ENCODE data around the gene CGB2.
"Not testable (repeated sequence)": the region's sequence is repeated elsewhere in the genome, so short reads cannot be mapped to it uniquely, and the experiment has no call there.

The CGB2 gene

DNA sequence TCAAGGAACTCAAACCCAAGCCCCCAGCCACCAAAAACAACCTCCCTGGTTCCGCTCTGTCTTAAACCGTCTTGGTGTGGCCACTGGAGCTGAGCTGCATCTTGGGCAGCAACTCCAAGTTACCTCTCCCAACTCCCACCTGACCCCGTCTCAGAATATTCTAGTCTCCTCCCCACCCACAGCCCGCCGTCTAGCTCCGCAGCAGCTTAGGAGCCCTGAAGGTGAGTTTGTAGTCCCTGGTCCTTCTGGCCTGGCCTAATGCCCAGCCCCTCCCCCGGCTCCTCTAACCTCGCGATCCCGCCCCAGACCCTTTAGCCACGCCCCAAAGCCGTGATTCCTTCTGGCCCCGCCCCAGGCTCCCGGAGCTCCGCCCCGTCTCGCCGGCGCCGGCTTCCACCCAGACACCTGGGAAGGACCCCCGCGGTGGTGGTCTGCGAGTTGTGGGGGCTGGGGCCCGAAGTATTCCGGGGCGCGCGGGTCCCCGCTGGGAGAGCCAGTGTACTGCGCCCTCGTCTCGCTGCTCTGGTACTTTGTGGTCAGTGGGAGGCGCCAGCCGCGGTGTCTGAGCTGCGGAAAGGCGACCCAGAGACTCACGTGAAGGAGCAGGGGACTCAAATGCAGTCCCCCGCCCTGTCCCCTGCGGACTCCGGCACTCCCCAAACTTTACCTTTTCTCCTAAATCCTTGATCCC, 12.3 kb upstream of the CGB2 start:
- WGBS, 2 experiments: 72% methylated on average over 41 of the region's 41 CpGs
- Histone ChIP-seq H3K36me3 (ENCODE audit: control insufficient read depth, insufficient read depth, low read length) (no peaks in the 10 kb centered on the region), H3K9me3 (ENCODE audit: control insufficient read depth, low read length) (no peaks in the 10 kb centered on the region), H3K4me3 (ENCODE audit: insufficient read depth, low read depth, low read length) (no peak overlapping the region), H3K27ac (ENCODE audit: insufficient read depth, low read depth, low read length, poor library complexity, severe bottlenecking) (no peak overlapping the region), H3K4me1 (ENCODE audit: control insufficient read depth, insufficient read depth, low read length) (no peaks in the 10 kb centered on the region), H3K27me3 (ENCODE audit: control insufficient read depth, insufficient read depth, low read length, poor library complexity, severe bottlenecking) (peaks cover 29% of the 10 kb centered on the region)

DNA sequence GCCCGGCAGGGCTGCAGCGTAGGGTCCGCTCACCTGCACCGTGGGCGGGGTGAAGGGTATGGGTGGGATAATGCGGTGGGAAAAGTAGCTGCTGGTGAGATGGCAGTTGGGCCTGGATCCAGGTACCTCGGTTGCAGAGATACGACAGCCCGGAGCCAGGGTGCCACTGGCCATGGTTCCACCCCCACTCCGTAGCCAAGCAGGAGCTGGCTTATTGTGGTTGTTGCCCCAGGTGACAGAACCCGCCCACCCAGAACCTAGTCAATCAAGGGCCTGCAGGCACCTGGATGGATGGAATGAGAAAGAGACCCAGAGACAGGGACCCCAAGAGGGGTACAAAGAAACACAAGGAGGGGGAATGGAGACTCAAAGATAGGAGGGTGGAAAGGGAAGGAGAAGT, 11.3 kb upstream of the CGB2 start:
- Histone ChIP-seq H3K4me3 (ENCODE audit: insufficient read depth, low read depth, low read length) (no peak overlapping the region), H3K9me3 (ENCODE audit: control insufficient read depth, low read length) (no peaks in the 10 kb centered on the region), H3K27ac (ENCODE audit: insufficient read depth, low read depth, low read length, poor library complexity, severe bottlenecking) (no peak overlapping the region), H3K36me3 (ENCODE audit: control insufficient read depth, insufficient read depth, low read length) (no peaks in the 10 kb centered on the region), H3K27me3 (ENCODE audit: control insufficient read depth, insufficient read depth, low read length, poor library complexity, severe bottlenecking) (peaks cover 29% of the 10 kb centered on the region), H3K4me1 (ENCODE audit: control insufficient read depth, insufficient read depth, low read length) (no peaks in the 10 kb centered on the region)
- WGBS, 2 experiments: 83 to 86% methylated on average over 11 of the region's 11 CpGs

DNA sequence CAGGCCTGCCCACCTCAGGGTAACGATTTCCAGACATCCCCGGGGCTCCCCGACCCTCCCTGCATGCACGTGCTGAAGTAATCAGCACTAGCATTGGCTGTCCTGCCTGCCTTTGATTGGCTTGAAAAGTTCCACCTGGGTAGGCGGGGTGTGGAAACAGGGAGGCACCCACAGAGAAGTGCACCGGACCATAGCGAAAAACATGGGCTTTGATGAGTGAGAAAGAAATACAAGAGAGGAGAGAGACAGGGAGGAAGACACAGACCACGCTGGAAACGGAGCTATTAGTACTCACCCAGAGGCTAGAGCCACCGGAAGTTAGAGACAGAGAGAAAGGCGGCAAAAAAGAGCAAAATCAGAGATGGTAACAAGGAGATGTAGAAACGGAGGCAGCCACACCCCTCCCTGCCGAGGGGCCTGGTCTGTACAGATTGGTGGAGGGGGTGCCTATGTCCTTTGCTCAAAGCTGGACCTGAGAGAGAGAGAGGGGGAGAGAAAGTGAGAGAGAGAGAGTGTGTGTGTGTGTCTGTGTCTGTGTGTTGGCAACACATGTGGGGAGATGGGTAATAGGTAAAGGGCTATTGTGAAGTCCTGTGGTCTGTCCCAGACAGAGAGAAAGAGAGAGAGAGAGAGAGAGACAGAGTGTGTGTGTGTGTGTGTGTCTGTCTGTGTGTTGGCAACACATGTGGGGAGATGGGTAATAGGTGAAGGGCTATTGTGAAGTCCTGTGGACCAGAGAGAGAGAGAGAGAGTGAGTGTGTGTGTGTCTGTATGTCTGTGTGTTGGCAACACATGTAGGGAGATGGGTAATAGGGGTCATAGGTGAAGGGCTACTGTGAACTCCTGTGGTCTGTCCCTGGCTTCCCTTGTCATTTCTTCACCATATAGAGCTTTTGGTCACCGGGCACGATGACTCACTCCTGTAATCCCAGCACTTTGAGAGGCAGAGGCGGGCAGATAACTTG, 10.5 kb upstream of the CGB2 start:
- Histone ChIP-seq H3K9me3 (ENCODE audit: control insufficient read depth, low read length) (no peaks in the 10 kb centered on the region), H3K36me3 (ENCODE audit: control insufficient read depth, insufficient read depth, low read length) (no peaks in the 10 kb centered on the region), H3K4me1 (ENCODE audit: control insufficient read depth, insufficient read depth, low read length) (no peaks in the 10 kb centered on the region), H3K27ac (ENCODE audit: insufficient read depth, low read depth, low read length, poor library complexity, severe bottlenecking) (no peak overlapping the region), H3K4me3 (ENCODE audit: insufficient read depth, low read depth, low read length) (no peak overlapping the region), H3K27me3 (ENCODE audit: control insufficient read depth, insufficient read depth, low read length, poor library complexity, severe bottlenecking) (peaks cover 29% of the 10 kb centered on the region)
- WGBS, 2 experiments: 67 to 68% methylated on average over 16 of the region's 16 CpGs

DNA sequence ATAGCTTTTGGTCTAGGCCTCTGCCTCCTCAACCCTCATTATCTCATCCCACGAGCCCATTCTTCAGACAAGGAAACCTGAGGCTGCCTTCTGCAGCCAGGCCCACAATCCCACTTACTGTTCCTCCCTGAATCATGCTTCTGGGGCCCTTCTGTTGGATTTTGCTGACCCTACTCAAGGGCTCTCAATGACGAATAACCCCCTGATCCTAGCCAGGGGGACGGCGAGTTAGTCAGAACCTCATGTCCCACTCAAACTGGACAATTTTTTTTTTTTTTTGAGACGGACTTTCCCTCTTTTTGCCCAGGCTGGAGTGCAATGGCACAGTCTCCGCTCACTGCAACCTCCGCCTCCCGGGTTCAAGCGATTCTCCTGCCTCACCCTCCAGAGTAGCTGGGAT, 9.6 kb upstream of the CGB2 start:
- Histone ChIP-seq H3K4me3 (ENCODE audit: insufficient read depth, low read depth, low read length) (no peak overlapping the region), H3K4me1 (ENCODE audit: control insufficient read depth, insufficient read depth, low read length) (no peaks in the 10 kb centered on the region), H3K9me3 (ENCODE audit: control insufficient read depth, low read length) (no peaks in the 10 kb centered on the region), H3K27me3 (ENCODE audit: control insufficient read depth, insufficient read depth, low read length, poor library complexity, severe bottlenecking) (peaks cover 29% of the 10 kb centered on the region), H3K27ac (ENCODE audit: insufficient read depth, low read depth, low read length, poor library complexity, severe bottlenecking) (no peak overlapping the region), H3K36me3 (ENCODE audit: control insufficient read depth, insufficient read depth, low read length) (no peaks in the 10 kb centered on the region)
- WGBS, 2 experiments: 89 to 92% methylated on average over 9 of the region's 9 CpGs

DNA sequence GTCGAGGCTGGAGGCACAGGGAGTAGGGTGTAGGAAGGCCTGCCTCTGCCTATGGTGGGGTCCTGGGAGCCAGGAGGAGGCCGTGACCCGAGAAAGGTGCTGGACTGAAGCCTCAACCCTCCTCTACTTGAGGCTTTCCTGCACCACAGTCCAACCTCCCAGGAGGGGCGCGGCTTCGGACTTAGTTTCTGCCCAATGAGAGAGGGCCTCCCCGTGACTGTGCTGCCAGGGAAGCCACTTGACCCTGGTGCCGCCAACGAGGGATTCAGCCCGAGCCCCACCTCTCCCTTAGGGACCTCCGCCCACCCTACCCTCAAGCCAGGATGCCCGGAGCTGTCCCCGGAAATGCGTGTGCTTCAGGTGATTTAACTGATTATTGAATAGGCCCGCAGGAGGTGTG, 7.5 kb upstream of the CGB2 start, which contains the start of gene CGB3:
Gene CGB3 (minus strand): TSS at position 101 of the 400 bp plus-strand sequence. CDS start 362 bp downstream, outside the sequence.
- H3K9me3 ChIP-seq (ENCODE audit: control insufficient read depth, low read length); H3K4me1 ChIP-seq (ENCODE audit: control insufficient read depth, insufficient read depth, low read length); H3K27ac ChIP-seq (ENCODE audit: insufficient read depth, low read depth, low read length, poor library complexity, severe bottlenecking); H3K27me3 ChIP-seq (ENCODE audit: control insufficient read depth, insufficient read depth, low read length, poor library complexity, severe bottlenecking); H3K4me3 ChIP-seq (ENCODE audit: insufficient read depth, low read depth, low read length); H3K36me3 ChIP-seq (ENCODE audit: control insufficient read depth, insufficient read depth, low read length): not testable (repeated sequence)
- 74 to 79% methylated on average over 12 to 13 of the region's 15 CpGs for WGBS, 2 experiments

DNA sequence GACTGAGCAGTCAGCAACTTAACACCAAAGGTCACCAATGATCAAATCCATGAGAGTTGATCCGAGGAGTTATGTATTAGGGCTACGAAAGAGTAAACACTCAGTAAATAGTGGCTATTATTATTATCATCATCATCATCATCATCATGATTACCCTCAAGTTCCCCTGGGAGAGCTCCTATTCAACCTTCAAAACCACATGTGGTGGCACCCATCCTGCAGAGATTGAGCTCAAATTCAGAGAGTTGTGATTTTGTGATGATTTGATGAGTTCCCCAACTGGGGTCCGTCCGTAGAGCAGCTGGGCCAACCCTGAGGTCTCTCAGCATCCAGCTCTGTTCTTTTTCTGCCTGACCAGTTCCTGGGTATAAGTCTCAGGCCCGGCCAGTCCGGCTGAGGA, 6.6 kb upstream of the CGB2 start:
- not testable (repeated sequence) for H3K27ac ChIP-seq (ENCODE audit: insufficient read depth, low read depth, low read length, poor library complexity, severe bottlenecking); H3K27me3 ChIP-seq (ENCODE audit: control insufficient read depth, insufficient read depth, low read length, poor library complexity, severe bottlenecking); H3K9me3 ChIP-seq (ENCODE audit: control insufficient read depth, low read length); H3K36me3 ChIP-seq (ENCODE audit: control insufficient read depth, insufficient read depth, low read length); H3K4me3 ChIP-seq (ENCODE audit: insufficient read depth, low read depth, low read length); H3K4me1 ChIP-seq (ENCODE audit: control insufficient read depth, insufficient read depth, low read length)
- 100% methylated on average over 1 of the region's 6 CpGs; no CpG with 5 or more reads in 1 of the 2 experiments for WGBS, 2 experiments

DNA sequence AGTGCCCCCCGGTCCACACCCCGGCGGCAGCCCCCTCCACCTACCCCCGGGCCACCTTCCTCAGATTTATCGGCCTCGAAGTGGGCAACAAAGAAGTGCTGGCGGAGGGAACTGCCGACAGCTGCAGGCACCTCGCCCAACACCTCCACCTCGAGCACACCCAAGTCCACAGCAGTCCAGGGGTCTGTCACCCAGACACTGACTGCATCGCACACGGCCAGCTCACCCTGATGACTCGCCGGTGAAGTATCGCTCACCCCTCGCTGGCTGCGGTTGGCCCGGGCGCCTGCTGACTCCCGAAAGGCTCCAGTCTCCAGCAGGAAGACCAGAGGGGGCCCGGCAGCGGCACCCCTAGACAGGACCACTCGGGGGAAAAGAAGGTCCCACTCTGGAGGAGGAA, 6.1 kb upstream of the CGB2 start:
- H3K9me3 ChIP-seq (ENCODE audit: control insufficient read depth, low read length); H3K27me3 ChIP-seq (ENCODE audit: control insufficient read depth, insufficient read depth, low read length, poor library complexity, severe bottlenecking): not testable (repeated sequence)
- 88% methylated on average over 23 of the region's 23 CpGs for WGBS, 2 experiments

DNA sequence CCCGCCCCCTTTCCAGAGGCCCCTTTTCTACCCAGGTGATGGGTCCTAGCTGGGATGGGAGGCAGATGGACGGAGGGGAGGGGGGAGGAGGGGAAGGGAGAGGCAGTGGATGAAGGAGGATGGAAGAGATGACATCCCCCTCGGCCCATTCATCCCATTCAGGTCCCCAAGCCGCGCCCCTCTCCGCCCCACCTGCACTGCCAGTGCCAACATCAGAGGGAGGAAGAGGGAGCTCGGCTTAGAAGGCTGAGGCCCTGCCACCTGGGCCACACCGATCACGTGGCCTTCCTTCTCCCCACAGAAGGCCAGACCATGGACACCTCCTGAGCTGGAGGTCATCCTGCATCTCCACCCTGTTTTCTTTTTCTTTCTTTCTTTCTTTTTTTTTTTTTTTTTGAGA, 3.0 kb upstream of the CGB2 start:
- H3K4me3 ChIP-seq (ENCODE audit: insufficient read depth, low read depth, low read length): not testable (repeated sequence)

More for the DNA sequence above, 6.1 kb upstream of the CGB2 start:
- H3K36me3 ChIP-seq (ENCODE audit: control insufficient read depth, insufficient read depth, low read length); H3K4me3 ChIP-seq (ENCODE audit: insufficient read depth, low read depth, low read length); H3K27ac ChIP-seq (ENCODE audit: insufficient read depth, low read depth, low read length, poor library complexity, severe bottlenecking); H3K4me1 ChIP-seq (ENCODE audit: control insufficient read depth, insufficient read depth, low read length): not testable (repeated sequence)

DNA sequence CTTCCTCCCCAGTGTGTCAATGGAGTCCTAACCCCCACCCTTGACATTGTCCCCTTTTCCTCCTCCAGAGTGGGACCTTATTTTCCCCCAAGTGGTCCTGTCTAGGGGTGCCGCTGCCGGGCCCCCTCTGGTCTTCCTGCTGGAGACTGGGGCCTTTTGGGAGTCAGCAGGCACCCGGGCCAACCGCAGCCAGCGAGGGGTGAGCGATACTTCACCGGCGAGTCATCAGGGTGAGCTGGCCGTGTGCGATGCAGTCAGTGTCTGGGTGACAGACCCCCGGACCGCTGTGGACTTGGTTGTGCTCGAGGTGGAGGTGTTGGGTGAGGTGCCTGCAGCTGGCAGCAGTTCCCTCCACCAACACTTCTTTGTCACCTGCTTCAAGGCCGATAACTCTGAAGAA, 1.9 kb upstream of the CGB2 start:
- not testable (repeated sequence) for H3K4me1 ChIP-seq (ENCODE audit: control insufficient read depth, insufficient read depth, low read length); H3K4me3 ChIP-seq (ENCODE audit: insufficient read depth, low read depth, low read length); H3K36me3 ChIP-seq (ENCODE audit: control insufficient read depth, insufficient read depth, low read length); H3K27ac ChIP-seq (ENCODE audit: insufficient read depth, low read depth, low read length, poor library complexity, severe bottlenecking); H3K27me3 ChIP-seq (ENCODE audit: control insufficient read depth, insufficient read depth, low read length, poor library complexity, severe bottlenecking); H3K9me3 ChIP-seq (ENCODE audit: control insufficient read depth, low read length)
- WGBS, 2 experiments: 85 to 88% methylated on average over 14 of the region's 14 CpGs

More for the DNA sequence above, 3.0 kb upstream of the CGB2 start:
- not testable (repeated sequence) for H3K27ac ChIP-seq (ENCODE audit: insufficient read depth, low read depth, low read length, poor library complexity, severe bottlenecking); H3K27me3 ChIP-seq (ENCODE audit: control insufficient read depth, insufficient read depth, low read length, poor library complexity, severe bottlenecking); H3K4me1 ChIP-seq (ENCODE audit: control insufficient read depth, insufficient read depth, low read length); H3K9me3 ChIP-seq (ENCODE audit: control insufficient read depth, low read length); H3K36me3 ChIP-seq (ENCODE audit: control insufficient read depth, insufficient read depth, low read length)
- 85 to 88% methylated on average over 8 of the region's 9 CpGs for WGBS, 2 experiments

DNA sequence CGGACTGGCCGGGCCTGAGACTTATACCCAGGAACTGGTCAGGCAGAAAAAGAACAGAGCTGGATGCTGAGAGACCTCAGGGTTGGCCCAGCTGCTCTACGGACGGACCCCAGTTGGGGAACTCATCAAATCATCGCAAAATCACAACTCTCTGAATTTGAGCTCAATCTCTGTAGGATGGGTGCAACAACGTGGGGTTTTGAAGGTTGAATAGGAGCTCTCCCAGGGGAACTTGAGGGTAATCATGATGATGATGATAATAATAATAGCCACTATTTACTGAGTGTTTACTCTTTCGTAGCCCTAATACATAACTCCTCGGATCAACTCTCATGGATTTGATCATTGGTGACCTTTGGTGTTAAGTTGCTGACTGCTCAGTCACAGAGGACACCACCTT, 1.4 kb upstream of the CGB2 start:
- 97 to 98% methylated on average over 4 of the region's 8 CpGs for WGBS, 2 experiments
- H3K9me3 ChIP-seq (ENCODE audit: control insufficient read depth, low read length); H3K4me3 ChIP-seq (ENCODE audit: insufficient read depth, low read depth, low read length); H3K27ac ChIP-seq (ENCODE audit: insufficient read depth, low read depth, low read length, poor library complexity, severe bottlenecking); H3K36me3 ChIP-seq (ENCODE audit: control insufficient read depth, insufficient read depth, low read length); H3K27me3 ChIP-seq (ENCODE audit: control insufficient read depth, insufficient read depth, low read length, poor library complexity, severe bottlenecking); H3K4me1 ChIP-seq (ENCODE audit: control insufficient read depth, insufficient read depth, low read length): not testable (repeated sequence)

All from ectodermal cell (in vitro differentiated cells).